Endodermal cell (in vitro differentiated cells): ENCODE data around the gene MTMR2. TPM values are rescaled to one million over a fixed set of nuclear protein-coding genes. Genes with fewer than 3 reads are reported as not detected.

Source experiments
- DNase-seq: peaks from one replicate; pipeline ENCODE4 v3.0.0-alpha.2; 2017
- H3K27ac ChIP-seq: 2 replicates; pipeline ENCODE4 v1.5.1; 2013; ENCODE audit warnings: mild to moderate bottlenecking, low read depth, low read length, moderate library complexity
- H3K27me3 ChIP-seq: 2 replicates; pipeline ENCODE4 v1.6.1; 2013; ENCODE audit warnings: mild to moderate bottlenecking, low read length, moderate library complexity; ENCODE audit not compliant: insufficient read depth, control insufficient read depth, poor library complexity, severe bottlenecking
- H3K36me3 ChIP-seq: 2 replicates; pipeline ENCODE4 v1.7.0; 2013; ENCODE audit warnings: mild to moderate bottlenecking, low read length, moderate library complexity; ENCODE audit not compliant: control insufficient read depth, insufficient read depth
- H3K4me1 ChIP-seq: one replicate; pipeline ENCODE4 v1.7.0; 2013; ENCODE audit warnings: low read length; ENCODE audit not compliant: control insufficient read depth, insufficient read depth
- H3K4me3 ChIP-seq: 2 replicates; pipeline ENCODE4 v1.5.1; 2013; ENCODE audit warnings: mild to moderate bottlenecking, low read length, moderate library complexity
- H3K9ac ChIP-seq: 2 replicates; pipeline ENCODE4 v1.6.1; 2013; ENCODE audit warnings: mild to moderate bottlenecking, low read length, moderate library complexity; ENCODE audit not compliant: poor library complexity, severe bottlenecking; ENCODE audit errors: extremely low read depth
- H3K9me3 ChIP-seq: 2 replicates; pipeline ENCODE4 v1.6.1; 2013; ENCODE audit warnings: mild to moderate bottlenecking, low read length, moderate library complexity; ENCODE audit not compliant: control insufficient read depth
- H3K27ac Mint-ChIP-seq: 2 replicates; pipeline ENCODE4 v1.8.0; 2020; ENCODE audit warnings: mixed read lengths
- H3K27me3 Mint-ChIP-seq: 2 replicates; pipeline ENCODE4 v1.8.0; 2021; ENCODE audit warnings: mild to moderate bottlenecking, mixed read lengths; ENCODE audit not compliant: insufficient read depth
- H3K36me3 Mint-ChIP-seq: 2 replicates; pipeline ENCODE4 v1.8.0; 2020; ENCODE audit warnings: low read depth, mixed read lengths
- H3K4me1 Mint-ChIP-seq: 2 replicates; pipeline ENCODE4 v1.8.0; 2020; ENCODE audit warnings: mixed read lengths
- H3K4me3 Mint-ChIP-seq: 2 replicates; pipeline ENCODE4 v1.8.0; 2020; ENCODE audit warnings: mild to moderate bottlenecking, moderate library complexity, mixed read lengths
- H3K9me3 Mint-ChIP-seq: 2 replicates; pipeline ENCODE4 v1.8.0; 2020; ENCODE audit warnings: mild to moderate bottlenecking, mixed read lengths
- CTCF ChIP-seq: fragments of 200-600 bp; sonication (generic); conservative IDR thresholded peaks from 2 replicates; pipeline ENCODE4 v1.5.0; 2021; ENCODE audit warnings: antibody characterized with exemption, mild to moderate bottlenecking
- WGBS, 2 experiments: methylation state at CpG; one replicate each; pipeline versions ENCODE4 v1.1.5 to v1.1.7; 2013; ENCODE audit warnings: missing lambda C conversion rate in 2 of 2, mixed read lengths in 1 of 2; ENCODE audit not compliant: insufficient coverage in 1 of 2, insufficient read length in 1 of 2; 5-methylcytosine and 5-hydroxymethylcytosine counted together
- total RNA-seq, 2 donors: library from RNA; stranded (reverse); fragmentation: NEBNext Ultra II Directional in 1 of 2; extraction: Animal tissue kit (Norgen Biotek cat#: 25700) in 1 of 2; gene quantifications; 2 replicates in 1 of 2; 3 replicates in 1 of 2; pipeline ENCODE4 v1.2.1, GENCODE V29; 2021

The MTMR2 gene
- total RNA-seq, 2 donors from 2014 or later: 56.9 to 65.8 TPM

GRCh38 chr11:95904009-95904650, 19.8 kb downstream of the MTMR2 start:
- Mint-ChIP-seq H3K9me3 (no peaks in the 10 kb centered on the region), H3K4me1 (peaks cover 15% of the 10 kb centered on the region), H3K4me3 (no peak overlapping the region), H3K27ac (no peak overlapping the region), H3K27me3 (no peaks in the 10 kb centered on the region), H3K36me3 (peaks cover 1% of the 10 kb centered on the region)
- no peaks in the 10 kb centered on the region for H3K9me3 ChIP-seq
- WGBS, 2 experiments: 40 to 64% methylated on average over 3 to 5 of the region's 5 CpGs
- DNase-seq: peak; percentile 77
- H3K4me1 ChIP-seq: no peaks in the 10 kb centered on the region
- no peak overlapping the region for H3K9ac ChIP-seq
- H3K27me3 ChIP-seq: no peaks in the 10 kb centered on the region
- TF ChIP-seq CTCF: no peak
- no peak overlapping the region for H3K4me3 ChIP-seq
- H3K36me3 ChIP-seq: no peaks in the 10 kb centered on the region
- H3K27ac ChIP-seq: no peak overlapping the region

GRCh38 chr11:95898782-95899181, 25.1 kb downstream of the MTMR2 start:
- no peak overlapping the region for H3K27ac ChIP-seq
- no peak for DNase-seq
- Mint-ChIP-seq H3K27me3 (no peaks in the 10 kb centered on the region), H3K4me3 (no peak overlapping the region), H3K36me3 (no peaks in the 10 kb centered on the region), H3K9me3 (no peaks in the 10 kb centered on the region), H3K27ac (no peak overlapping the region), H3K4me1 (peaks cover 13% of the 10 kb centered on the region)
- H3K4me1 ChIP-seq: peaks cover 3% of the 10 kb centered on the region
- H3K9me3 ChIP-seq: no peaks in the 10 kb centered on the region
- H3K9ac ChIP-seq: no peak overlapping the region
- H3K36me3 ChIP-seq: no peaks in the 10 kb centered on the region
- TF ChIP-seq CTCF: no peak
- WGBS, 2 experiments: 98 to 100% methylated on average over 2 of the region's 2 CpGs
- no peak overlapping the region for H3K4me3 ChIP-seq
- no peaks in the 10 kb centered on the region for H3K27me3 ChIP-seq

GRCh38 chr11:95897731-95898130, 26.2 kb downstream of the MTMR2 start:
- Histone ChIP-seq H3K36me3 (no peaks in the 10 kb centered on the region), H3K27me3 (no peaks in the 10 kb centered on the region), H3K4me1 (peaks cover 3% of the 10 kb centered on the region), H3K9ac (no peak overlapping the region), H3K27ac (no peak overlapping the region), H3K9me3 (no peaks in the 10 kb centered on the region), H3K4me3 (no peak overlapping the region)
- WGBS, 2 experiments: 95 to 98% methylated on average over 7 of the region's 7 CpGs
- Mint-ChIP-seq H3K4me3 (no peak overlapping the region), H3K9me3 (no peaks in the 10 kb centered on the region), H3K27me3 (no peaks in the 10 kb centered on the region), H3K4me1 (peaks cover 13% of the 10 kb centered on the region), H3K27ac (no peak overlapping the region), H3K36me3 (no peaks in the 10 kb centered on the region)
- no peak for DNase-seq
- no peak for TF ChIP-seq CTCF
